Thyroid gland (tissue), 4 donors: ENCODE data around the gene WNT7B. TPM values are rescaled to one million over a fixed set of nuclear protein-coding genes. Genes with fewer than 3 reads are reported as not detected.
A peak's percentile ranks its signal among the peaks of the same experiment; 100 is the strongest.

ENCODE experiments used
- DNase-seq, 2 donors: peaks; one replicate each; pipeline ENCODE4 v3.0.0-alpha.2; 2019
- H3K27ac ChIP-seq, 3 donors: fragments of 200-600 bp; sonication (generic); 1 replicate in 2 of 3; 2 replicates in 1 of 3; pipeline ENCODE4 v1.5.1; 2016 to 2019; ENCODE audit warnings: mild to moderate bottlenecking in 1 of 3, moderate library complexity in 1 of 3
- H3K27me3 ChIP-seq: fragments of 200-600 bp; sonication (generic); one replicate; pipeline ENCODE4 v1.5.1; 2019
- H3K36me3 ChIP-seq, 2 donors: fragments of 200-600 bp; sonication (generic); one replicate each; pipeline ENCODE4 v1.5.1; 2016 to 2019
- H3K4me1 ChIP-seq, 2 donors: fragments of 200-600 bp; sonication (generic); one replicate each; pipeline ENCODE4 v1.5.1; 2017 to 2019
- H3K4me3 ChIP-seq, 3 donors: fragments of 200-600 bp; sonication (generic); replicated peaks in 1 of 3; 1 replicate in 2 of 3; 2 replicates in 1 of 3; pipeline ENCODE4 v1.5.1; 2016; ENCODE audit warnings: mild to moderate bottlenecking in 1 of 3
- H3K9me3 ChIP-seq: fragments of 200-600 bp; sonication (generic); one replicate; pipeline ENCODE4 v1.5.1; 2017
- CTCF ChIP-seq, 6 experiments: fragments of 200-600 bp in 3 of 6; fragments of 450-650 bp in 3 of 6; sonication (generic) in 3 of 6; IDR thresholded peaks; one replicate each; pipeline ENCODE4 v1.5.1; 2016 to 2019; ENCODE audit warnings: antibody characterized with exemption in 6 of 6, mild to moderate bottlenecking in 2 of 6, inconsistent platforms in 1 of 6, moderate library complexity in 1 of 6
- POLR2A ChIP-seq, 2 donors: fragments of 450-650 bp; IDR thresholded peaks; one replicate each; pipeline ENCODE4 v1.6.1; 2017; ENCODE audit warnings: antibody characterized with exemption in 2 of 2, mild to moderate bottlenecking in 2 of 2, moderate library complexity in 1 of 2
- WGBS, 2 donors: methylation state at CpG; one replicate each; pipeline ENCODE4 v1.1.5; 2017; 5-methylcytosine and 5-hydroxymethylcytosine counted together
- intact Hi-C: fragments of 100-400 bp; cut with DNase I; formaldehyde crosslinking; loops from one replicate; pipeline ENCODE4 v1.15.1; 2023
- total RNA-seq, 4 donors: library from RNA; depleted of rRNA; stranded (reverse); fragments of >200 nt; gene quantifications; one replicate each; pipeline ENCODE4 v1.2.3, GENCODE V29; 2016

The WNT7B gene
- total RNA-seq, 4 donors from 2014 or later: 0.83 to 4.3 (median 2.5) TPM; not detected in 1

GRCh38 chr22:45891471-45891995 lies 85.4 kb downstream of the WNT7B start:
- Histone ChIP-seq H3K4me1 (peaks cover 5 to 15% of the 10 kb centered on the region in 2 donors), H3K36me3 (no peaks in the 10 kb centered on the region), H3K27ac (no peak overlapping the region), H3K9me3 (no peaks in the 10 kb centered on the region), H3K4me3 (no peak overlapping the region), H3K27me3 (no peaks in the 10 kb centered on the region)
- 73 to 82% methylated on average over 16 to 18 of the region's 25 CpGs for WGBS, 2 donors
- intact Hi-C loops: no loop called here
- TF ChIP-seq CTCF (IDR thresholded peaks at IDR 0.05) (no peak), POLR2A (IDR thresholded peaks at IDR 0.05) (no peak)
- no peak for DNase-seq

GRCh38 chr22:45891021-45891421 lies 85.9 kb downstream of the WNT7B start:
- no peak overlapping the region for H3K4me3 ChIP-seq
- no peak overlapping the region for H3K27ac ChIP-seq
- no peak for TF ChIP-seq POLR2A (IDR thresholded peaks at IDR 0.05)
- H3K27me3 ChIP-seq: no peaks in the 10 kb centered on the region
- no peaks in the 10 kb centered on the region for H3K9me3 ChIP-seq
- DNase-seq: no peak
- peaks cover 2 to 14% of the 10 kb centered on the region in 2 donors for H3K4me1 ChIP-seq
- no peaks in the 10 kb centered on the region for H3K36me3 ChIP-seq
- intact Hi-C loops: no loop called here
- WGBS, 2 donors: 87 to 90% methylated on average over 37 of the region's 37 CpGs

GRCh38 chr22:45890351-45890635 lies 86.7 kb downstream of the WNT7B start:
- H3K9me3 ChIP-seq: no peaks in the 10 kb centered on the region
- peaks cover 4 to 14% of the 10 kb centered on the region in 2 donors for H3K4me1 ChIP-seq
- H3K27me3 ChIP-seq: no peaks in the 10 kb centered on the region
- H3K4me3 ChIP-seq: no peak overlapping the region
- intact Hi-C loops: no loop called here
- no peak for DNase-seq
- 95% methylated on average over 8 to 18 of the region's 26 CpGs for WGBS, 2 donors
- no peak for TF ChIP-seq CTCF (IDR thresholded peaks at IDR 0.05)
- TF ChIP-seq POLR2A (IDR thresholded peaks at IDR 0.05): no peak
- H3K27ac ChIP-seq: no peak overlapping the region
- no peaks in the 10 kb centered on the region for H3K36me3 ChIP-seq

- peak; percentile 29 to 31 for DNase-seq
- no peak overlapping the region for H3K4me3 ChIP-seq
- no peaks in the 10 kb centered on the region for H3K27me3 ChIP-seq
These were observed 87.2 kb downstream of the WNT7B start for GRCh38 chr22:45889539-45890350.

GRCh38 chr22:45889093-45889538 lies 87.8 kb downstream of the WNT7B start:
- WGBS, 2 donors: 73 to 93% methylated on average over 7 to 9 of the region's 10 CpGs
- TF ChIP-seq CTCF (IDR thresholded peaks at IDR 0.05): no peak
- no peak for TF ChIP-seq POLR2A (IDR thresholded peaks at IDR 0.05)
- H3K27ac ChIP-seq: no peak overlapping the region
- peaks cover 4 to 14% of the 10 kb centered on the region in 2 donors for H3K4me1 ChIP-seq
- DNase-seq: no peak
- no peak overlapping the region for H3K4me3 ChIP-seq
- intact Hi-C loops: loop anchor here (10.0 kb wide), 1 partner anchor 76 kb away; no protein-coding TSS in a partner anchor
- H3K36me3 ChIP-seq: no peaks in the 10 kb centered on the region
- no peaks in the 10 kb centered on the region for H3K27me3 ChIP-seq
- no peaks in the 10 kb centered on the region for H3K9me3 ChIP-seq

More at GRCh38 chr22:45889539-45890350, 87.2 kb downstream of the WNT7B start:
- H3K36me3 ChIP-seq: no peaks in the 10 kb centered on the region
- TF ChIP-seq CTCF (IDR thresholded peaks at IDR 0.05): no peak
- TF ChIP-seq POLR2A (IDR thresholded peaks at IDR 0.05): no peak
- H3K9me3 ChIP-seq: no peaks in the 10 kb centered on the region
- 36 to 84% methylated on average over 7 to 19 of the region's 56 CpGs for WGBS, 2 donors
- H3K4me1 ChIP-seq: peaks cover 4 to 14% of the 10 kb centered on the region in 2 donors
- no peak overlapping the region for H3K27ac ChIP-seq
- intact Hi-C loops: loop anchor here (10.0 kb wide), 1 partner anchor 75 kb away; no protein-coding TSS in a partner anchor
